Measurements from ENCODE around the gene LAMP2. TPM values are rescaled to one million over a fixed set of nuclear protein-coding genes. Genes with fewer than 3 reads are reported as not detected.

Gene LAMP2
- total and polyA plus RNA-seq, 9 of the 15 experiments (the other 6 are each of a cell fraction or from before 2014, with no cell fraction given) = 22.3 to 77.7 (median 48.6) TPM

GRCh38 chrX:120485638-120486520 is 16.8 kb upstream of the LAMP2 start (continued):
- no peak for TF ChIP-seq ZNF133 (CRISPR knock-in tag; IDR thresholded peaks at IDR 0.05)
- TF ChIP-seq HMG20B (CRISPR knock-in tag; IDR thresholded peaks at IDR 0.05) = no peak
- TF ChIP-seq MAX (CRISPR knock-in tag; IDR thresholded peaks at IDR 0.05) = peak; percentile 96
- no peak for TF ChIP-seq ZNF384 (IDR thresholded peaks at IDR 0.05; ENCODE audit: low read depth, low read length)
- TF ChIP-seq KLF10 (CRISPR knock-in tag; IDR thresholded peaks at IDR 0.05) = no peak
- peak; percentile 55; the same call in 1 of the 2 replicates for TF ChIP-seq BHLHE40 (IDR thresholded peaks at IDR 0.05; ENCODE audit: low read length)
- no peak for TF ChIP-seq BCLAF1 (IDR thresholded peaks at IDR 0.05; ENCODE audit: borderline replicate concordance in 1 of 2, control insufficient read depth in 1 of 2, low read depth in 2 of 2, low read length in 1 of 2)
- TF ChIP-seq ZNF282 (CRISPR knock-in tag; IDR thresholded peaks at IDR 0.05) = no peak
- TF ChIP-seq KAT8 (IDR thresholded peaks at IDR 0.05; ENCODE audit: low read depth) = no peak
- no peak for TF ChIP-seq FOXA1 (IDR thresholded peaks at IDR 0.05; ENCODE audit: borderline replicate concordance)
- TF ChIP-seq MYC (IDR thresholded peaks at IDR 0.05; ENCODE audit: low read depth, low read length) = peak; percentile 65
- no peak for TF ChIP-seq MYC (CRISPR knock-in tag; IDR thresholded peaks at IDR 0.05; ENCODE audit: borderline replicate concordance, low read depth)
- peak; percentile 35 for TF ChIP-seq USF2 (CRISPR knock-in tag; IDR thresholded peaks at IDR 0.05)
- TF ChIP-seq PCBP1 (IDR thresholded peaks at IDR 0.05; ENCODE audit: low read depth, low read length, poor library complexity, severe bottlenecking) = no peak
- no peak for TF ChIP-seq HLTF (IDR thresholded peaks at IDR 0.05)
- TF ChIP-seq CBX3 (IDR thresholded peaks at IDR 0.05; ENCODE audit: borderline replicate concordance in 1 of 2, low read length in 2 of 2) = peak in 1 of 2 experiments; percentile 48; a peak in 1 of 3 replicates
- TF ChIP-seq EGR1 (conservative IDR thresholded peaks at IDR 0.05) = no peak
- TF ChIP-seq ZNF175 (CRISPR knock-in tag; IDR thresholded peaks at IDR 0.05; ENCODE audit: low read depth) = peak; percentile 78
- peak; percentile 70 to 82 (median 81) for TF ChIP-seq CTCF (IDR thresholded peaks at IDR 0.05 in 2 of 3, conservative IDR thresholded peaks at IDR 0.05 in 1 of 3; ENCODE audit: insufficient read depth in 2 of 3, low read depth in 1 of 3, low read length in 3 of 3)
- peak; percentile 97 for TF ChIP-seq BACH1 (tag; IDR thresholded peaks at IDR 0.05)
- TF ChIP-seq PML (IDR thresholded peaks at IDR 0.05; ENCODE audit: low read length) = 0 out of 2 replicates have a peak, but pooled peaks have one; percentile 28
- TF ChIP-seq SNIP1 (IDR thresholded peaks at IDR 0.05; ENCODE audit: low read depth) = no peak
- no peak for TF ChIP-seq ZNF431 (CRISPR knock-in tag; IDR thresholded peaks at IDR 0.05)

Data from K562 (cell line).